Transverse colon (tissue), 4 donors: Measurements from ENCODE around the gene YTHDF1.

Experiments
- CTCF ChIP-seq, 5 experiments: fragments of 200-600 bp in 3 of 5; fragments of 450-650 bp in 2 of 5; sonication (generic) in 3 of 5; IDR thresholded peaks; 1 replicate in 2 of 5; 2 replicates in 3 of 5; pipeline ENCODE4 v1.5.1; 2016 to 2017; ENCODE audit warnings: antibody characterized with exemption in 5 of 5, inconsistent platforms in 3 of 5, mild to moderate bottlenecking in 2 of 5, moderate library complexity in 1 of 5
- EP300 ChIP-seq: sonication (generic); formaldehyde crosslinking; IDR thresholded peaks from one replicate; pipeline ENCODE4 v1.6.1; 2017; ENCODE audit warnings: antibody characterized with exemption, low read depth
- POLR2A ChIP-seq: fragments of 450-650 bp; IDR thresholded peaks from one replicate; pipeline ENCODE4 v1.6.1; 2016; ENCODE audit warnings: antibody characterized with exemption, mild to moderate bottlenecking, moderate library complexity
- POLR2AphosphoS5 ChIP-seq, 3 donors: sonication (generic); formaldehyde crosslinking; IDR thresholded peaks; one replicate each; pipeline ENCODE4 v1.6.1; 2016; ENCODE audit warnings: antibody characterized with exemption in 3 of 3

- no peak for TF ChIP-seq EP300
- no peak for TF ChIP-seq CTCF (IDR thresholded peaks at IDR 0.05)
- TF ChIP-seq POLR2A, result no peak
- no peak for TF ChIP-seq POLR2AphosphoS5 (IDR thresholded peaks at IDR 0.05)
Measured at GRCh38 chr20:63238514-63239125, 22.7 kb upstream of the YTHDF1 start.
